OCI-LY1 (cell line): Measurements from ENCODE around the gene IMPACT.

Experiments
- EZH2 ChIP-seq: fragments of 200-600 bp; sonication (generic), shearing (Covaris generic); IDR thresholded peaks from 2 replicates; pipeline ENCODE4 v1.8.0; 2017; ENCODE audit warnings: borderline replicate concordance, mixed run types, mild to moderate bottlenecking, antibody characterized with exemption, low read length, moderate library complexity, mixed read lengths
- TF ChIP-seq, protein P1 (sequence below): fragments of 200-600 bp; sonication (generic), shearing (Covaris generic); IDR thresholded peaks from 2 replicates; pipeline ENCODE4 v1.5.1; 2017; ENCODE audit warnings: mild to moderate bottlenecking, antibody characterized with exemption, low read length, moderate library complexity, mixed read lengths

DNA sequence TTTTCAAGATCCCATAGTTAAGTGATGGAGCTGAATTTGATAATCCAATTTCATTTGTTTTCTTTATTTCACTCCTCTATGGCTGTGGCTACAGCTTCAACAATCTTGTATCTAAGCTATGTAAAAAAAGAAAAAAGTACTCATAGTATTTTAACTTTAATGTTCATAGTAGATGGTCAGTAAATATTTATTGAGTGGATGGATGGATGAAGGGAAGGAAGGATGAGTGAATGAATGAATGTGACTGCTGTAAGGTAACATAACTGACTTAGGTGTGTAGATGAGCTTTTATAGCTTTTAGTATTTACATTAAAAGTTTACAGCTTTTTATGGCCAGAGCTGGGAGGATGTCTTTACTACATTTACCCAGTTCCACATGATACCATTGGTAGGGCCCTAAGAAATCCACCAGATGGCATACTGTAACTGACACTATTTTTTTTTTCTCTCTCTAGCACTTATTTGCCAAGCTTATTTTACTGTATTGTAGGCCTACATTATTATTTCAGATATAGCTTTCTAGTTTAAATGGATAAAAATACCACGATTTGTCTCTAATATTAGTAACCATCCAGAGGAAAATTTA is 20.6 kb downstream of the IMPACT start:
- TF ChIP-seq, protein P1, sequence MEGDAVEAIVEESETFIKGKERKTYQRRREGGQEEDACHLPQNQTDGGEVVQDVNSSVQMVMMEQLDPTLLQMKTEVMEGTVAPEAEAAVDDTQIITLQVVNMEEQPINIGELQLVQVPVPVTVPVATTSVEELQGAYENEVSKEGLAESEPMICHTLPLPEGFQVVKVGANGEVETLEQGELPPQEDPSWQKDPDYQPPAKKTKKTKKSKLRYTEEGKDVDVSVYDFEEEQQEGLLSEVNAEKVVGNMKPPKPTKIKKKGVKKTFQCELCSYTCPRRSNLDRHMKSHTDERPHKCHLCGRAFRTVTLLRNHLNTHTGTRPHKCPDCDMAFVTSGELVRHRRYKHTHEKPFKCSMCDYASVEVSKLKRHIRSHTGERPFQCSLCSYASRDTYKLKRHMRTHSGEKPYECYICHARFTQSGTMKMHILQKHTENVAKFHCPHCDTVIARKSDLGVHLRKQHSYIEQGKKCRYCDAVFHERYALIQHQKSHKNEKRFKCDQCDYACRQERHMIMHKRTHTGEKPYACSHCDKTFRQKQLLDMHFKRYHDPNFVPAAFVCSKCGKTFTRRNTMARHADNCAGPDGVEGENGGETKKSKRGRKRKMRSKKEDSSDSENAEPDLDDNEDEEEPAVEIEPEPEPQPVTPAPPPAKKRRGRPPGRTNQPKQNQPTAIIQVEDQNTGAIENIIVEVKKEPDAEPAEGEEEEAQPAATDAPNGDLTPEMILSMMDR, result peak; percentile 33
- TF ChIP-seq EZH2, result no peak
